ENCODE measurements around the gene SERPINB10.
"Not testable (repeated sequence)": the region's sequence is repeated elsewhere in the genome, so short reads cannot be mapped to it uniquely, and the experiment has no call there.

Gene SERPINB10

DNA sequence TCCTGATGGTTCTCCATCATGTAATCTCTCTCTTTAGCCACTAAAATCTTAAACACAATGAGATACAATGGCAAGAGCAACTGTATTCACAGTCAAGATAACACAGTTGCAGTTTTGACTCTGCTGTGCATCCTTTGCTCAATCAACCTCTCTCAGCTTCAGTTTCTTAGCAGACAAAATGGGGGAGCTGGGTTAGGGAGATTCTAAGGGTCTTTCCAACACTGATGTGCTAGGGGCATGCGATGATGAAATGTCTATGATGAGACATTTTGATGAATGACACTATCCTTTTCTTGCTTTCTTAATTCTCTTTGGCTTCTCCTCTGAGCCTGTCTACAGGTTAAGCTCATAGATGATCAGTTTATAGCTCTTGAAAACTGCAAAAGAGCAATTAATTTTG, 1.1 kb downstream of the SERPINB10 start:
- no peak overlapping the region for H3K4me3 Mint-ChIP-seq
- H3K36me3 Mint-ChIP-seq, result no peaks in the 10 kb centered on the region
- H3K27me3 Mint-ChIP-seq, result peaks cover 11% of the 10 kb centered on the region
- no peaks in the 10 kb centered on the region for H3K9me3 Mint-ChIP-seq (ENCODE audit: low read depth)
- H3K4me1 Mint-ChIP-seq (ENCODE audit: low read depth), result no peaks in the 10 kb centered on the region
- H3K27ac Mint-ChIP-seq, result no peak overlapping the region

DNA sequence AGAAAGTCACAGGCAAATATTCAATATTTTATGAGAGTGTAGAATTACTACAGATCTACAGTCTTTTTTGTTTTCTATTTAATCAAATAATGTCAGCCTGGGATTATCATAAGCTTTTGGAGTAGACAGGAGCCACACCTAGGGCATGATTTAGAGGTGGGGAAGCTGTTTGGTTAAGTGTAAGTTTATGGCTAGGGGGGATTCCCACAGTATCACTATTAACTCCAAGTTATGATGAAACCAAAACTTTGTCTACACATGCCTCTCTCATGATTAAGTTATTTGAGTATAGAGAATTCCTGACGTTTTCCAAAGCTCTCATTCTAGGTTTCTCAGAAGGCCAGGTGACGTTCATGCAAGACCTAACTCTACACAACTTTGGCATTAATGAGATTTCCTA, 2.1 kb downstream of the SERPINB10 start:
- H3K36me3 Mint-ChIP-seq, result no peaks in the 10 kb centered on the region
- no peak overlapping the region for H3K27ac Mint-ChIP-seq
- peaks cover 16% of the 10 kb centered on the region for H3K27me3 Mint-ChIP-seq
- H3K4me3 Mint-ChIP-seq, result no peak overlapping the region
- H3K9me3 Mint-ChIP-seq (ENCODE audit: low read depth), result no peaks in the 10 kb centered on the region
- H3K4me1 Mint-ChIP-seq (ENCODE audit: low read depth), result no peaks in the 10 kb centered on the region

DNA sequence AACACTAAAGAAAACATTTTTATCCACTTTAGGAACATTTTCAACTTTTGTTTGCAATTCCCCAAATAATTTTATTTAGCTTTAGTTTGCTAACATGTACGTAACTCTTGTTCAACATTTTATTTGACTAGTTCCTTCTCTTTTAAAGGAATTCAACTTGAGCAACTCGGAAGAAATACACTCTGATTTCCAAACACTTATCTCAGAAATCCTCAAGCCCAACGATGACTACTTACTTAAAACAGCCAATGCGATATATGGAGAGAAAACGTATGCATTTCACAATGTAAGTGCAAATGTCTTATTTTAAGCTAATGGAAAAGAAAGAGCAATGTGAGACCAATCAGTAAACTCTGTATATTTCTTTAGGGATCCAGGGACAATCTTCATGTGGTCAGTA, 10.1 kb downstream of the SERPINB10 start:
- Mint-ChIP-seq H3K4me1 (ENCODE audit: low read depth) (no peaks in the 10 kb centered on the region), H3K36me3 (no peaks in the 10 kb centered on the region), H3K4me3 (no peak overlapping the region), H3K9me3 (ENCODE audit: low read depth) (no peaks in the 10 kb centered on the region), H3K27me3 (peaks cover 39% of the 10 kb centered on the region), H3K27ac (no peak overlapping the region)

DNA sequence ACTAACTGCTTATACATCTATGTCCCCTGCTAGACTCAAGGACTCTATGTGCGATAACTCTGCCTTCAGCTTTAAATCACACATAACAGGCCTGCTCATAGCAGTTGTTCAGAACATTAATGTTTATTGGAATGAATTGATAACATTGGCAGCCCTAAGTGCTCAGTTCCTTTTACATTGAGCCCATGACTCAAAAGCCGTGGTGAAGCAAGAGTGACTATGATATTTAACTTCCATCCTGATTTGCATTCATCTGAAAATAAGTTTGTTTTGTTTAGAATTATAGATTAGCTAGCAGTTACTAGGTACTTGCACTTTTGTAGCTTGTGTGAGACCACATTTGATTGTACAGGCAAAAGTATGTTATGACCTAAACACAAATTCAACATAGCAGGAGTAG, 14.3 kb downstream of the SERPINB10 start:
- Mint-ChIP-seq H3K36me3 (no peaks in the 10 kb centered on the region), H3K27me3 (peaks cover 30% of the 10 kb centered on the region), H3K27ac (no peak overlapping the region), H3K4me1 (ENCODE audit: low read depth) (no peaks in the 10 kb centered on the region), H3K4me3 (no peak overlapping the region), H3K9me3 (ENCODE audit: low read depth) (no peaks in the 10 kb centered on the region)

DNA sequence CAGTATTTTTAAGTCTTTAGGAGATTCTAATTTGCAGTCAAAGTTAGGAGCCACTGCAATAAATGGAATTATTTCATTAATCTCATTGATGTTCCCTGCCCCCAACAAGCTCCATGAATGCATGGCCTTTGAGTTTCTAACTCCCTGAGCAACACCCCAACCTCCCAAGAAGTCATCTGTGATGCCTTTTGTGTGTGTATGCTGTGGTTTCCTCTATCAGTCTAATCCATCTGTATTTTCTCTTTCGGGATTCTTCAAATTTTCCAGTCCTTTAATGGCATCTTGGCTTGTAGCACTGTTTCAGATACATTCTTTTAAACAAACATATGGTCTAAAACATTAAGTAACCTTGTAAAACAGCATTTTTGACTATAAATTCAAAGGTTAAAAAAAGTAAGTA, 16.8 kb downstream of the SERPINB10 start:
- Mint-ChIP-seq H3K27me3 (peaks cover 22% of the 10 kb centered on the region), H3K9me3 (ENCODE audit: low read depth) (no peaks in the 10 kb centered on the region), H3K4me3 (no peak overlapping the region), H3K4me1 (ENCODE audit: low read depth) (no peaks in the 10 kb centered on the region), H3K27ac (no peak overlapping the region), H3K36me3 (no peaks in the 10 kb centered on the region)

DNA sequence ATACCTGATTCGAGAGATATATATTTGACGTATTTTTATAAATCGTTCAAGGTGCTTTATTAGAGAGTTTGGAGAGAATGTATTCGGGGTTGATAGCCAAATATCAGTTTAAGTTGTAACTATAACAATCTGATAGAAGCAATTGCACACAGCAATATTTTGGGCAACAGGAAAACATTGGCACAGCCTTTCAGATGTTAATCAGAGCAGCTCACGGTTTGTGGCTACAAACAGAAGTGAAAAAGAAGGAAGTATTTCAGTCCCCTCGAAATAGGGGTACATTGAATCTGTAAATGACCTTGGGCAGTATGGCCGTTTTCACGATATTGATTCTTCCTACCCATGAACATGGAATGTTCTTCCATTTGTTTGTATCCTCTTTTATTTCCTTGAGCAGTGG, 20.6 kb downstream of the SERPINB10 start:
- no peak overlapping the region for H3K4me3 Mint-ChIP-seq
- H3K9me3 Mint-ChIP-seq (ENCODE audit: low read depth), result no peaks in the 10 kb centered on the region
- H3K27ac Mint-ChIP-seq, result no peak overlapping the region
- H3K36me3 Mint-ChIP-seq, result no peaks in the 10 kb centered on the region
- peaks cover 12% of the 10 kb centered on the region for H3K27me3 Mint-ChIP-seq
- no peaks in the 10 kb centered on the region for H3K4me1 Mint-ChIP-seq (ENCODE audit: low read depth)

DNA sequence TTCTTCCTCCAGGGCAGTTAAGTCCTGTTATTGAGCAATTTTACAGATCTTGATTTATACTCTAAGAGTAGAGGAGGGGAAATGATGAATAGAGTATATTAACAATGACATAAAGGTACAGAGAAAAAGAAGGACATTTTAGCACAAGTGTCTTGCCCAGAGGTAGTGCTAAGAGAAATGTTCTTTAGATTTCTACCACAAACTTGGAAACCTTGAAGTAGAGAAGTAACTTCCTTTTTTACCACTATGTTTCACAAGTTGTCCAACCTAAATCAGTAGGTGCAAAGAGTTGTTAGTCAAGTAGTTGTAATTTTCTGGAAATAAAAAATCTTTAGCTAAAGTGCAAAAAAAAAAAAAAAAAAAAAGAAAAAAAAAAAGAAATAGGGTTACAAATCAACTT, 21.6 kb downstream of the SERPINB10 start:
- peaks cover 12% of the 10 kb centered on the region for H3K27me3 Mint-ChIP-seq
- not testable (repeated sequence) for H3K27ac Mint-ChIP-seq, H3K36me3 Mint-ChIP-seq

DNA sequence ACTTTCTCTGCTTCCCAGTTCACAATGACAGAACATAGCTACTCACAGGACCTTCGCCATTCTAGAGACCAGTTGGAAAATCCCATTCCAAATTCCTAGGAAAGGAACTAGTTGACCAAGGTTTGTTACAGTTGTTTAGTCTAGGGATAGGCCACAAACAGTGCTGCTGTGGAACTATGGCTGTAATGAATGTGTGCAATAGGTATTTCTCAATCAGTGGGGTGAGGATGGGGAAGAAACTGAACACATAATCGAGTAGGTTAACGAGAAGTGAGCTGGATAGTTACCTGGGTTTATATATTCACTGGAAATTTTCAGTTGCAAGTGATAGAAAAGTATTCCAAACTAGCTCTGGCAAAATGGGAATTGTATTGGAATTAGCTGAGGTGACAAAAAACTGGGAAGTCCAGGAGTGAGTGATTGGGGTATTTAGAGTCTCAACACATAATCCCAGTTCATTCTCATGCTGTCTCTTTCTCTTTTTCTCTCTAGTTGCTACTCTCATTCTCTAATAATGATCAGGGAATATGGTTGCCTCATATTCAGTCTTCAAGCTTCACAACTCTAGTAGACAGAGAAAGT, 23.1 kb downstream of the SERPINB10 start:
- Mint-ChIP-seq H3K27ac (no peak overlapping the region), H3K4me1 (ENCODE audit: low read depth) (no peaks in the 10 kb centered on the region), H3K9me3 (ENCODE audit: low read depth) (no peaks in the 10 kb centered on the region), H3K27me3 (peaks cover 13% of the 10 kb centered on the region), H3K4me3 (no peak overlapping the region), H3K36me3 (no peaks in the 10 kb centered on the region)

More for the DNA sequence above, 21.6 kb downstream of the SERPINB10 start:
- H3K4me1 Mint-ChIP-seq (ENCODE audit: low read depth); H3K9me3 Mint-ChIP-seq (ENCODE audit: low read depth); H3K4me3 Mint-ChIP-seq: not testable (repeated sequence)

DNA sequence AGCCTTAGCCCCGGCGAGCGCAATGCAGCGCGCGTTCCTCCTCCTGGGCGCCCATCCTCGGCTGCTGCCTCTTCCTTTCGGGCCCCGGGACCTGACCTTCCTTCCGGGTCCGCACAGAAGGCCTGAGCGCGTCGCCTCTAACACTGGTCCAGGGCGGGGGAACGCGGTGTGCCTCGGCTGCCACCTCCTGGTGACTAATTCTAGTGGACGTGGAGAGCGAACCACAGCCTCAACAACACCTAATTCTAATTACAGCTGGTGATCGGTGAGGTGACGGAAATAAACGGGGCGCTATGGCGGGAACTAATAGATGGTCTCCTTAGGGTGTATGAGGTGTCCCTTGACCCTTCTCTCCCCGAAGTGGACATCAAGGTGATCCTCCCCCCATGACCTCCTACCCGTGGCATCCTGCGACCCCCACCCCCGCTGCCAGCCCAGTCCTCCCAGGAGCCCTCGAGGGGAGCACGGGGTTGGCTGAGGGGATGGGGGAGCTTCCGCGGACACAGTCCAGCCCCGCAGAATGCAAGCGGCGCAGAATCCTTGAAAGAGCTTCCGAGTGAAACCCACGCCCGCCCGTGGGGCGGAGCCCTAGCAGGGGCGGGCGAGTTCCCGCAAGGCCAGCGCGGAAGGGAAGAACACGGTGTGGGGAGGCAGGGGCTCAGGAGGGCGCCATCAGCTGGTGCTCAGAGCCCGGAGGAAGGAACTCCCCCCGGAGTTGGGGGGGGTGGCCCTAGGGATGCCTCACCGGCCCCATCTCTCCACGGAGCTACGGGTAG, 28.6 kb downstream of the SERPINB10 start:
- Mint-ChIP-seq H3K4me3 (peak overlapping the region; percentile 82), H3K4me1 (ENCODE audit: low read depth) (peaks cover 3% of the 10 kb centered on the region), H3K36me3 (no peaks in the 10 kb centered on the region), H3K27ac (no peak overlapping the region), H3K27me3 (peaks cover 4% of the 10 kb centered on the region), H3K9me3 (ENCODE audit: low read depth) (no peaks in the 10 kb centered on the region)

DNA sequence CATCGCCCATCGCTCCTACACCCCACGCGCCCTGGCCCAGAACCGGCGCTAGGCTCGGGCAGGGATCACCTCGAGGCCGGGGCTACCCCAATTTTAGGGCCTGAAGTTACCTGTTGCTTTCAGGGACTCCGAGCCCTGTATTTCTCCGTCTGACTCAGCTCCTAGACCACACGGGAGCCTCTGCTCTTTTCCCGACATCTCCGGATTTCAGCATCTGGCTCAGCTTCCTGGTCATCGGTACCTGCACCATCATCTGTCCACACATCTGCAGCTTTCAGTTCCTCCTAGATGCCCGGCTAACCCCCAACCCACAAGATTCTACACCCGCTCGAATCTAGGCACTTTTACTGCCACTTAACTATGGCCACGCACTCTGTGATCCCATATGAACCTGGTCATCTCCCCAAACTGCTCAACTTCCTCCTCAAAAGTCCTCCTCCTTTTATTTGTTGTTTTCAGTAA, 29.2 kb downstream of the SERPINB10 start:
- Mint-ChIP-seq H3K9me3 (ENCODE audit: low read depth) (no peaks in the 10 kb centered on the region), H3K4me1 (ENCODE audit: low read depth) (peaks cover 3% of the 10 kb centered on the region), H3K36me3 (no peaks in the 10 kb centered on the region), H3K4me3 (no peak overlapping the region), H3K27ac (no peak overlapping the region), H3K27me3 (peaks cover 10% of the 10 kb centered on the region)

DNA sequence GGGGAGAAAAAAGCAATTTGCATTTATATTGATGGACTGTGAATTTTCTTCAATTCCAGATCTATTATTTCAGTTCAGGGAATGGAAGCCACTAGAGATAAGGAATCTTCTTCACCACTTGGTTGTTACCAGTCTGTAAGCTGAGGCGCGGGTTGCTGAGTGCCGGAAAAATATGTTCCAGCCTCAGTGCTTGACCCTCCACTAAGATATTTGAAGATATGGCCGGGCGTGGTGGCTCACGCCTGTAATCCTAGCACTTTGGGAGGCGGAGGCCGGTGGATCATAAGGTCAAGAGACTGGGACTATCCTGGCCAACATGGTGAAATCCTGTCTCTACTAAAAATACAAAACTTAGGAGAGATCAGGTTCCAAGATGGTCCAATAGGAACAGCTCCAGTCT, 32.2 kb downstream of the SERPINB10 start:
- no peaks in the 10 kb centered on the region for H3K9me3 Mint-ChIP-seq (ENCODE audit: low read depth)
- H3K27me3 Mint-ChIP-seq, result peaks cover 27% of the 10 kb centered on the region
- no peak overlapping the region for H3K4me3 Mint-ChIP-seq
- no peaks in the 10 kb centered on the region for H3K36me3 Mint-ChIP-seq
- peaks cover 3% of the 10 kb centered on the region for H3K4me1 Mint-ChIP-seq (ENCODE audit: low read depth)
- H3K27ac Mint-ChIP-seq, result no peak overlapping the region

DNA sequence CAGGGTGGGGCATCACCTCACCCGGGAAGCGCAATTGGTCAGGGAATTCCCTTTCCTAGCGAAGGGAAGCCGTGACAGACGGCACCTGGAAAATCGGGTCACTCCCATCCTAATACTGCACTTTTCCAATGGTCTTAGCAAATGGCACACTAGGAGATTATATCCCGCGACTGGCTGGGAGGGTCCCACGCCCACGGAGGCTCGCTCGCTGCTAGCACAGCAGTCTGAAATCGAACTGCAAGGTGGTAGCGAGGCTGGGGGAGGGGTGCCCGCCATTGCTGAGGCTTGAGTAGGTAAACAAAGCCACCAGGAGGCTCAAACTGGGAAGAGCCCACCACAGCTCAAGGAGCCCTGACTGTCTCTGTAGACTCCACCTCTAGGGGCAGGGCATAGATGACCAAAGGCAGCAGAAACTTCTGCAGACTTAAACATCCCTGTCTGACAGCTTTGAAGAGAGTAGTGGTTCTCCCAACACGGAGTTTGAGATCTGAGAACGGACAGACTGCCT, 32.8 kb downstream of the SERPINB10 start:
- not testable (repeated sequence) for H3K27ac Mint-ChIP-seq; H3K9me3 Mint-ChIP-seq (ENCODE audit: low read depth); H3K4me1 Mint-ChIP-seq (ENCODE audit: low read depth); H3K36me3 Mint-ChIP-seq; H3K4me3 Mint-ChIP-seq
- peaks cover 27% of the 10 kb centered on the region for H3K27me3 Mint-ChIP-seq

DNA sequence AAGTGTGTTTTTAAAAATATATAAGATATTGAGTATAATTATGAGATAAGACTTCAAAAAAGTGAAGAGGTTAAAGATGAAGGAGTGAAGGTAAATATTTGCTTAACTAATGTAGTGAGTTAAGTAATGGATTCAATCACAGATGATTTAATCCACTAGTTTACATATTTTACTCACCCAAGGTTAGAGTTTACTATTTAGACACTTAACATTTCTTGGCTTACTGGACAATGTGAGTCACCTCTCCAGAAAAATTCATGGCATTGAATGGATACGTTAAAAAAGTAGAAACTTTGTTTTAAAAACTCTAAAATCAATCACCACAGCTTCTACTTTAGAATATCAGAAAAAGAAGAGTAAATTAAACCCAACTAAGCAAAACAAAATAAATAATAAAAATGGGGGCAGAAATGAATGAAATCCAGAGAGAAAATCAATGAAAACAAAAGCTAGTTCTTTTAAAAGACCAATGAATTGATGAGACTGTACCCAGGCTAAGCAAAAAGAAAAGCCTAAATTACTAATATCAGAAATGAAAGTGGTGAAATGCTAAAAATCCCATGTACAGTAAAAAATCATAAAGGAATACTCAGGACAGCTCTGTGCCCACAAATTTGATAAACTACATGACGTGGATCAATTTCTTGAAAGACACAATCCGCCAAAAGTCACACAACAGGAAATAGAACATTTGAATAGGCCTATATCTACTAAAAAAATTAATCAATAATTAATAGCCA, 39.5 kb downstream of the SERPINB10 start:
- Mint-ChIP-seq H3K27me3 (peaks cover 40% of the 10 kb centered on the region), H3K27ac (no peak overlapping the region), H3K36me3 (peaks cover 3% of the 10 kb centered on the region), H3K4me1 (ENCODE audit: low read depth) (peaks cover 25% of the 10 kb centered on the region), H3K9me3 (ENCODE audit: low read depth) (peaks cover 5% of the 10 kb centered on the region), H3K4me3 (no peak overlapping the region)

DNA sequence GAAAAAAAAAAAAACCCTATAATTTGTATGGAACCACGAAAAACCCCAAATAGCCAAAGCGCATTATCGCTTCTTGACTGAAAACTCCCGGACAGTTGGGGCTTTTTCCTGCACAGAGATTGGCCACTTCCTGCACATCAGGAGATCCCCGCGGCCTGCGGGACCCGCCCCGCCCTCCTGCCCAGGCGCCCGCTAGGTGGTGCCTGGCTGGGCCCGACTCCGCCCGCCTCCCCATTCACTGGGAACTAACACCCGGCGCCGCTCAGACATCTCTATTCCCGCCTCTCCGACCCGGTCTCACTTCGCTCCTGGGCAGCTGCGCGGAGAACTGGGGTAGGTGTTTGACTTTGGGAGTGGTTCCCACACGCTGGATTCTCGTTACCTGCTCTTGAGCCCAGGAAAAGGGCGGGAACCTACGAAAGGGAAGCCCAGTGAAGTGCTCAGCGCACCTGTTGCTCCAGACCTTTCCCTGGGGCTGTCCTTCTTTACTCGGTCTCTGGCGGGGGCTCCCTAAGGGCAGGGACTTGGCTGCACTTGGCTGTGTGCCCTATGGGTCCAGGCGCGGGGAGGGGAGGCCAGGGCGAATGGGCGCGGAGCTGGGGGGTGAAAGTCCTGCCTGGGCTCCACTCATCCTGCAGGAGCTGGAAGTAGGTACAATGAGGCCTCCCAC, 41.4 kb downstream of the SERPINB10 start, which contains the start of gene HMSD:
TSS of gene HMSD (plus strand) at position 234 of the 670 bp plus-strand sequence. CDS start 4,155 bp downstream, outside the sequence.
- H3K4me1 Mint-ChIP-seq (ENCODE audit: low read depth), result peaks cover 25% of the 10 kb centered on the region
- H3K9me3 Mint-ChIP-seq (ENCODE audit: low read depth), result peaks cover 5% of the 10 kb centered on the region
- H3K27ac Mint-ChIP-seq, result no peak within 1 kb of the TSS
- H3K36me3 Mint-ChIP-seq, result peaks cover 3% of the 10 kb centered on the region
- peaks cover 26% of the 10 kb centered on the region for H3K27me3 Mint-ChIP-seq
- H3K4me3 Mint-ChIP-seq, result peak within 1 kb of the TSS; percentile 52
